ENCODE measurements around the gene RPS15A.

The RPS15A gene

GRCh38 chr16:18799500-18799899 is 9.4 kb upstream of the RPS15A start:
- H3K4me3 ChIP-seq (replicated peaks; ENCODE audit: low read depth, low read length): peak overlapping the region; percentile 91
- TF ChIP-seq CTCF (IDR thresholded peaks at IDR 0.05; ENCODE audit: low read length, missing control alignments): no peak

GRCh38 chr16:18797746-18798145 is 7.6 kb upstream of the RPS15A start:
- H3K4me3 ChIP-seq (replicated peaks; ENCODE audit: low read depth, low read length): no peak overlapping the region
- no peak for DNase-seq (ENCODE audit: low read depth)
- TF ChIP-seq CTCF (IDR thresholded peaks at IDR 0.05; ENCODE audit: low read length, missing control alignments): no peak

More at GRCh38 chr16:18799500-18799899, 9.4 kb upstream of the RPS15A start:
- DNase-seq (ENCODE audit: low read depth): no peak

GRCh38 chr16:18796377-18796776 is 6.2 kb upstream of the RPS15A start:
- no peak for TF ChIP-seq CTCF (IDR thresholded peaks at IDR 0.05; ENCODE audit: low read length, missing control alignments)
- H3K4me3 ChIP-seq (replicated peaks; ENCODE audit: low read depth, low read length): no peak overlapping the region
- no peak for DNase-seq (ENCODE audit: low read depth)

DNA sequence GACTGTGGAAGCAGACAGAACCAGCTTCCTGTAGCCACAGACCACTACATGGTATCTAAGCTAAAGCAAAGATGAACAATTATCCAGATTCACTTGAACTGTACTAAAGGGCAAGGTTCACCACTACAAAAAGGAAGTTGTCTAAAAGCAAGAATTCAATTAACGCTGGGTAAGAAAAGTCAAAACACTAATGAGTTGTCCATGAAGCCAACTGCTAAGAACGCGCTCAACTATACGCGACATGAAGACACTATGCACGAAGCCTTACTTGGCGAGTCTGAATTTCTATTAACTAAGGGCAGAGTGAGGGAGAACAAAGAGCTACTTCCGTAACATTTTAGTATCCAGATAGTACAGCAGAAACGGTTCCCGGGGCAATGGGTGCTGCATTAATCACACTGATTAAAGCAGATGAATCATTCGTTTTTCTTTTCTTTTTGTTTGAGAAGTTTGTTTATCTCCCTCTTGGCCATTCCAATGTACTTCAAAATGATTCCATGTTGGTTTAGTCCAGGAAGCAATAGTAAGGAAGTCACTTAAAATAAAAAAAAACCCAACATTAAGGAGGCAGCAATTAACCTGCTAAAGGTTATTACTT is 2.8 kb upstream of the RPS15A start:
- DNase-seq (ENCODE audit: low read depth): peak; percentile 42
- no peak for TF ChIP-seq CTCF (IDR thresholded peaks at IDR 0.05; ENCODE audit: low read length, missing control alignments)
- no peak overlapping the region for H3K4me3 ChIP-seq (replicated peaks; ENCODE audit: low read depth, low read length)

DNA sequence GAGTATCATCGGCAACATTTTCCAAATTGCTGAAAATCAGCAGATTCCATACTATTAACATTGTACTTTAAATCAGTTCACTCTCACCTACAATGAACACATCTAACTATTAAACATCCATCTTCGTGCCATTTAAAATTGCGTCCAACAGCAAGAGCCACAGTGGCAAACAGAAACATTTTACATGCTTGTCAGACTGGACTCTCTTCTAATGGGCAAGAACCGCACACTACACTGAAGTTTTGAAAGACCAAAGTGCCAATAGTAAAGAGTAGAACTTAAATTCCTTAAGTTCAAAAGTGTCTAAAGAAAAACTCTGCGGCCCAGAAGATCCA is 652 bp downstream of the RPS15A start:
- TF ChIP-seq CTCF (IDR thresholded peaks at IDR 0.05; ENCODE audit: low read length, missing control alignments): no peak
- peak overlapping the region; percentile 83 for H3K4me3 ChIP-seq (replicated peaks; ENCODE audit: low read depth, low read length)
- no peak for DNase-seq (ENCODE audit: low read depth)

DNA sequence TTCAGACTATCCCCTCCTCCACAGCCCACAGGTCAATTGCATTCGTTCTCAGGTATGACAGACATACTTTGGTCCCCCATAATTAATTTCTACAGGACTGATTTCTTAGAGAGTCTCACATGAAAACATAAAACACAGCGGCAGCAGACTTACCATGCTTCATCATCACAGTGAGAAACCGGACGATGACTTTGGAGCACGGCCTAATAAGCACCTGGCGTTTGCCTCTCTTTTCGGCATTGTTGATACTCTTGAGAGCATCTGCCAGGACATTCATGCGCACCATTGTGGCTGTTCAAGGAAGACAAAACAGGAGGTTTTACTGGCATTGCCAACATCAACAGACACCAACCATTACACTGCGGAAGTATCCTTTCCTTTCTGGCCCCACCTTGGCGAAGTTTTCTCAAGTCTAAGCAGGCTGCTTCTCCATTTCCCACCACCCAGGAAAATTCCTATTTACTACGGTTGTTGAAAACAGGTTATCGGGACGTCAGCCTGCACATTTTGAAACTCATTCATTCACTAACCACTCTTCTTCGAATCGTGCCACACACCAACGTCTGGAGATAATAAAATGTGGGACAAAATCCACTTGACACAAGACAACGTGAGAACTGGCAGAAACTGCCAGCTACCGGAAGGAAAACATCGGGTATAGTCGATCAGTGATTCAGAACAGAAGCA is 1.2 kb downstream of the RPS15A start:
- no peak for DNase-seq (ENCODE audit: low read depth)
- peak overlapping the region; percentile 83 for H3K4me3 ChIP-seq (replicated peaks; ENCODE audit: low read depth, low read length)
- TF ChIP-seq CTCF (IDR thresholded peaks at IDR 0.05; ENCODE audit: low read length, missing control alignments): no peak

Data from fibroblast of pulmonary artery (primary cell).